ENCODE results near the gene ERMN.

ERMN gene

DNA sequence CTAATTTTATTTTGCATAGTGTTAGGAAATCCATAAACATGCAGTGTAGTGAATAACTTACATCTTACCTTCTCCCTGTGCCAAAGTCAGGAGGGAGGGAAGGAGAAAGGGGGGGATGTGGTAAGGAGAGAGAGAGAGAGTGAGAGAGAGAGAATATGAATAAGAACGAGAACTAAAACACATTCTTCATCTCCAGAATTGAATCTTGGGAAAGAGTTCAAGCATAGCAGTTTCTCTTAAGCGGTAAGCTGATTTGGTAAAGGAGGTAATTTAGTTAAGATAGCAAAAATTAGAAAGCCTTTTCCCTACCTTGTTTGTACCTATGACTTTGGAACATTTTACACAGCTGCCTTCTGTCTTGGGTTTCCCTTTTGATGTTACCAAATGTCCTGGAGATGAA lies 15.7 kb downstream of the ERMN start:
- no peaks in the 10 kb centered on the region for H3K36me3 ChIP-seq (ENCODE audit: insufficient read depth, low read length)

GRCh38 chr2:157307021-157307420 lies 18.6 kb downstream of the ERMN start:
- H3K79me2 ChIP-seq (ENCODE audit: insufficient read depth, low read length) = no peaks in the 10 kb centered on the region
- no peak overlapping the region for H3K4me2 ChIP-seq (ENCODE audit: low read length)
- TF ChIP-seq EZH2 (IDR thresholded peaks at IDR 0.05; ENCODE audit: borderline replicate concordance, low read length) = no peak
- TF ChIP-seq, protein P1, sequence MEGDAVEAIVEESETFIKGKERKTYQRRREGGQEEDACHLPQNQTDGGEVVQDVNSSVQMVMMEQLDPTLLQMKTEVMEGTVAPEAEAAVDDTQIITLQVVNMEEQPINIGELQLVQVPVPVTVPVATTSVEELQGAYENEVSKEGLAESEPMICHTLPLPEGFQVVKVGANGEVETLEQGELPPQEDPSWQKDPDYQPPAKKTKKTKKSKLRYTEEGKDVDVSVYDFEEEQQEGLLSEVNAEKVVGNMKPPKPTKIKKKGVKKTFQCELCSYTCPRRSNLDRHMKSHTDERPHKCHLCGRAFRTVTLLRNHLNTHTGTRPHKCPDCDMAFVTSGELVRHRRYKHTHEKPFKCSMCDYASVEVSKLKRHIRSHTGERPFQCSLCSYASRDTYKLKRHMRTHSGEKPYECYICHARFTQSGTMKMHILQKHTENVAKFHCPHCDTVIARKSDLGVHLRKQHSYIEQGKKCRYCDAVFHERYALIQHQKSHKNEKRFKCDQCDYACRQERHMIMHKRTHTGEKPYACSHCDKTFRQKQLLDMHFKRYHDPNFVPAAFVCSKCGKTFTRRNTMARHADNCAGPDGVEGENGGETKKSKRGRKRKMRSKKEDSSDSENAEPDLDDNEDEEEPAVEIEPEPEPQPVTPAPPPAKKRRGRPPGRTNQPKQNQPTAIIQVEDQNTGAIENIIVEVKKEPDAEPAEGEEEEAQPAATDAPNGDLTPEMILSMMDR (IDR thresholded peaks at IDR 0.05; ENCODE audit: low read length) = peak; percentile 13; the same call in 1 of the 2 replicates
- H3K27ac ChIP-seq (ENCODE audit: low read depth, low read length, poor library complexity, severe bottlenecking) = no peak overlapping the region
- H3K9me2 ChIP-seq (ENCODE audit: low read depth, low read length) = no peaks in the 10 kb centered on the region
- no peaks in the 10 kb centered on the region for H3F3A ChIP-seq (ENCODE audit: insufficient read depth, low read length)
- no peak overlapping the region for H2AFZ ChIP-seq (ENCODE audit: low read length)
- H3K36me3 ChIP-seq (ENCODE audit: insufficient read depth, low read length) = no peaks in the 10 kb centered on the region
- H3K27me3 ChIP-seq (ENCODE audit: insufficient read depth, low read length) = no peaks in the 10 kb centered on the region
- H3K9ac ChIP-seq (ENCODE audit: low read length) = no peak overlapping the region
- H3K4me1 ChIP-seq (ENCODE audit: insufficient read depth, low read length, severe bottlenecking) = no peaks in the 10 kb centered on the region
- no peaks in the 10 kb centered on the region for H4K20me1 ChIP-seq (ENCODE audit: insufficient read depth, low read length)
- H3K4me3 ChIP-seq (ENCODE audit: low read depth, low read length, poor library complexity, severe bottlenecking) = no peak overlapping the region
- no peaks in the 10 kb centered on the region for H3K9me3 ChIP-seq (ENCODE audit: low read length)

More for the DNA sequence above, 15.7 kb downstream of the ERMN start:
- Histone ChIP-seq H3K4me3 (ENCODE audit: low read depth, low read length, poor library complexity, severe bottlenecking) (no peak overlapping the region), H3F3A (ENCODE audit: insufficient read depth, low read length) (no peaks in the 10 kb centered on the region), H3K27me3 (ENCODE audit: insufficient read depth, low read length) (no peaks in the 10 kb centered on the region), H3K4me2 (ENCODE audit: low read length) (no peak overlapping the region), H3K9me2 (ENCODE audit: low read depth, low read length) (no peaks in the 10 kb centered on the region), H2AFZ (ENCODE audit: low read length) (no peak overlapping the region), H3K79me2 (ENCODE audit: insufficient read depth, low read length) (no peaks in the 10 kb centered on the region), H3K9me3 (ENCODE audit: low read length) (no peaks in the 10 kb centered on the region), H3K4me1 (ENCODE audit: insufficient read depth, low read length, severe bottlenecking) (no peaks in the 10 kb centered on the region), H3K27ac (ENCODE audit: low read depth, low read length, poor library complexity, severe bottlenecking) (no peak overlapping the region), H3K9ac (ENCODE audit: low read length) (no peak overlapping the region), H4K20me1 (ENCODE audit: insufficient read depth, low read length) (no peaks in the 10 kb centered on the region)
- no peak for TF ChIP-seq EZH2 (IDR thresholded peaks at IDR 0.05; ENCODE audit: borderline replicate concordance, low read length)
- TF ChIP-seq, protein P1 (IDR thresholded peaks at IDR 0.05; ENCODE audit: low read length) = no peak

- Histone ChIP-seq H3F3A (ENCODE audit: insufficient read depth, low read length) (no peaks in the 10 kb centered on the region), H3K79me2 (ENCODE audit: insufficient read depth, low read length) (no peaks in the 10 kb centered on the region), H3K36me3 (ENCODE audit: insufficient read depth, low read length) (no peaks in the 10 kb centered on the region), H3K4me2 (ENCODE audit: low read length) (no peak overlapping the region), H3K9me3 (ENCODE audit: low read length) (no peaks in the 10 kb centered on the region), H3K4me1 (ENCODE audit: insufficient read depth, low read length, severe bottlenecking) (no peaks in the 10 kb centered on the region), H3K9ac (ENCODE audit: low read length) (no peak overlapping the region), H3K4me3 (ENCODE audit: low read depth, low read length, poor library complexity, severe bottlenecking) (no peak overlapping the region), H3K27ac (ENCODE audit: low read depth, low read length, poor library complexity, severe bottlenecking) (no peak overlapping the region), H3K9me2 (ENCODE audit: low read depth, low read length) (no peaks in the 10 kb centered on the region), H2AFZ (ENCODE audit: low read length) (no peak overlapping the region), H4K20me1 (ENCODE audit: insufficient read depth, low read length) (no peaks in the 10 kb centered on the region), H3K27me3 (ENCODE audit: insufficient read depth, low read length) (no peaks in the 10 kb centered on the region)
- TF ChIP-seq, protein P1 (IDR thresholded peaks at IDR 0.05; ENCODE audit: low read length) = no peak
- no peak for TF ChIP-seq EZH2 (IDR thresholded peaks at IDR 0.05; ENCODE audit: borderline replicate concordance, low read length)
These were observed 19.9 kb downstream of the ERMN start for GRCh38 chr2:157305723-157306110.

All from OCI-LY1 (cell line).